HG03565 (cell line): ENCODE measurements around the gene B3GNT8.
"Not testable (repeated sequence)": the region's sequence is repeated elsewhere in the genome, so short reads cannot be mapped to it uniquely, and the experiment has no call there.

ENCODE experiments used
- ATAC-seq: cut with Tn5 transposase; IDR thresholded peaks from one replicate; pipeline ENCODE4 v1.9.1; 2021; ENCODE audit warnings: mild to moderate bottlenecking, moderate library complexity; ENCODE audit not compliant: unreplicated experiment

The B3GNT8 gene

GRCh38 chr19:41437944-41438574 lies 10.9 kb upstream of the B3GNT8 start:
- ATAC-seq = no peak

- ATAC-seq = no peak
Observed at GRCh38 chr19:41436674-41436951, 9.4 kb upstream of the B3GNT8 start.

- ATAC-seq = no peak
Observed at GRCh38 chr19:41435936-41436673, 8.9 kb upstream of the B3GNT8 start.

- not testable (repeated sequence) for ATAC-seq
Observed at GRCh38 chr19:41435376-41435775, 8.2 kb upstream of the B3GNT8 start.

- no peak for ATAC-seq
Observed at GRCh38 chr19:41434450-41434849, 7.3 kb upstream of the B3GNT8 start.

GRCh38 chr19:41433171-41433570 lies 6.0 kb upstream of the B3GNT8 start:
- no peak for ATAC-seq

- no peak for ATAC-seq
Observed at GRCh38 chr19:41431426-41432386, 4.5 kb upstream of the B3GNT8 start.

GRCh38 chr19:41430922-41431321 lies 3.7 kb upstream of the B3GNT8 start:
- ATAC-seq = no peak

GRCh38 chr19:41428481-41428859 lies 1.3 kb upstream of the B3GNT8 start:
- ATAC-seq = no peak

GRCh38 chr19:41427647-41428480 lies 690 bp upstream of the B3GNT8 start:
- no peak for ATAC-seq

GRCh38 chr19:41426116-41426841 lies 895 bp downstream of the B3GNT8 start:
- ATAC-seq = no peak

GRCh38 chr19:41425174-41426115 lies 1.7 kb downstream of the B3GNT8 start:
- ATAC-seq = no peak

GRCh38 chr19:41424335-41425173 lies 2.6 kb downstream of the B3GNT8 start:
- no peak for ATAC-seq

- ATAC-seq = no peak
Observed at GRCh38 chr19:41422955-41423354, 4.2 kb downstream of the B3GNT8 start.

GRCh38 chr19:41422456-41422855 lies 4.7 kb downstream of the B3GNT8 start:
- ATAC-seq = no peak

GRCh38 chr19:41421973-41422372 lies 5.2 kb downstream of the B3GNT8 start:
- ATAC-seq = no peak

- no peak for ATAC-seq
Observed at GRCh38 chr19:41421314-41421713, 5.9 kb downstream of the B3GNT8 start.
